Bronchial epithelial cell (primary cell): Measurements from ENCODE around the gene CD3D. TPM values are rescaled to one million over a fixed set of nuclear protein-coding genes. Genes with fewer than 3 reads are reported as not detected.

ENCODE experiments used
- DNase-seq: peaks from one replicate; pipeline ENCODE4 v3.0.0-alpha.2; 2010; ENCODE audit warnings: low read depth
- FAIRE-seq: peaks from 2 replicates; lab custom pipeline; 2011; peaks lifted over from hg19 to GRCh38; lab: Jason Lieb, UNC
- H3K27me3 ChIP-seq: 2 replicates; pipeline ENCODE4 v1.5.1; 2011; ENCODE audit warnings: low read length; ENCODE audit not compliant: control insufficient read depth, insufficient read depth
- H3K36me3 ChIP-seq: 2 replicates; pipeline ENCODE4 v1.5.1; 2011; ENCODE audit warnings: low read length; ENCODE audit not compliant: control insufficient read depth, insufficient read depth
- H3K4me3 ChIP-seq: 2 replicates; pipeline ENCODE4 v1.5.1; 2011; ENCODE audit warnings: mild to moderate bottlenecking, low read depth, low read length, control low read depth
- total RNA-seq: library from RNA; depleted of rRNA; stranded (reverse); fragments of >200 nt; gene quantifications from 2 replicates; pipeline ENCODE4 v1.2.1, GENCODE V29; 2014
- TF ChIP-seq, protein P1 (sequence below): IDR thresholded peaks from 2 replicates; pipeline ENCODE4 v1.5.1; 2011; ENCODE audit warnings: mild to moderate bottlenecking, moderate library complexity, low read length, control low read depth, inconsistent platforms; ENCODE audit not compliant: insufficient read depth, severe bottlenecking

The CD3D gene
- total RNA-seq, 1 donor from 2014 or later: not detected

DNA sequence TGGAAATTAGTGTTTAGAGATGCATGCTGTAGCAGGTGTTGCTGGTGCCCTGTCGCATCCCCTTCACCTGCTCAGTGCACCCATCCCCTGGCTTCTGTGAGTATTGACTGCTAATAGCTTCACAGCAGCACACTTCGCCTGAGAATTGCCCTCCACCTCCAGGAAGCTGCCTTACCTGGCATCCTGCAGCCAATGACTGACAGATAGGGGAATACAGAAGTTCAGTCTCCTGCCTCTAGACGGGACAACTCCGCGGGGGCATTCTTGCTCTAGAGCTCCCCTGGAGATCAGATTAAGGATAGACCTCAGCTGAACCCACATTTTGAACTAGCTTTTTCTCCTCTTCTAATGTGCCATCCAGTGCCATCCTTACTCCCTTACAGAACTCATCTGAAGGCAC lies 47.3 kb downstream of the CD3D start:
- DNase-seq (no peak), FAIRE-seq (no peak)
- TF ChIP-seq, protein P1, sequence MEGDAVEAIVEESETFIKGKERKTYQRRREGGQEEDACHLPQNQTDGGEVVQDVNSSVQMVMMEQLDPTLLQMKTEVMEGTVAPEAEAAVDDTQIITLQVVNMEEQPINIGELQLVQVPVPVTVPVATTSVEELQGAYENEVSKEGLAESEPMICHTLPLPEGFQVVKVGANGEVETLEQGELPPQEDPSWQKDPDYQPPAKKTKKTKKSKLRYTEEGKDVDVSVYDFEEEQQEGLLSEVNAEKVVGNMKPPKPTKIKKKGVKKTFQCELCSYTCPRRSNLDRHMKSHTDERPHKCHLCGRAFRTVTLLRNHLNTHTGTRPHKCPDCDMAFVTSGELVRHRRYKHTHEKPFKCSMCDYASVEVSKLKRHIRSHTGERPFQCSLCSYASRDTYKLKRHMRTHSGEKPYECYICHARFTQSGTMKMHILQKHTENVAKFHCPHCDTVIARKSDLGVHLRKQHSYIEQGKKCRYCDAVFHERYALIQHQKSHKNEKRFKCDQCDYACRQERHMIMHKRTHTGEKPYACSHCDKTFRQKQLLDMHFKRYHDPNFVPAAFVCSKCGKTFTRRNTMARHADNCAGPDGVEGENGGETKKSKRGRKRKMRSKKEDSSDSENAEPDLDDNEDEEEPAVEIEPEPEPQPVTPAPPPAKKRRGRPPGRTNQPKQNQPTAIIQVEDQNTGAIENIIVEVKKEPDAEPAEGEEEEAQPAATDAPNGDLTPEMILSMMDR: no peak
- Histone ChIP-seq H3K27me3 (no peaks in the 10 kb centered on the region), H3K4me3 (no peak overlapping the region), H3K36me3 (no peaks in the 10 kb centered on the region)

DNA sequence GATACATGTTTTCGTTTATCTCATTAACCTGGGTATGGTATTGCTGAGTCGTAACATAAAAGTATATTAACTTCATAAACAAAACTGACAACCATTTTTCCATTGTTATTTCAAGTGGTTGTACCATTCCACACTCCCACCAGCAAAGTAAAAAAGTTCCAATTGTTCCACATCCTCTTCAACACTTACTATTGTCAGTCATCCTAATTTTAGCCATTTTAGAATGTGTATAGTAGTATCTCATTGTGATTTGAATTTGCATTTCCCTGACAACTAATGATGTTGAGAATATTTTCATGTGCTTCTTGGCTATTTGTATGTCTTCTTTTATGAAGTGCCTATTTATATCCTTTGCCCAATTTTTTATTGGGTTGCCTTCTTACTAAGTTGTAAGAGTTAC lies 48.5 kb downstream of the CD3D start:
- TF ChIP-seq, protein P1: no peak
- H3K27me3 ChIP-seq: no peaks in the 10 kb centered on the region
- no peaks in the 10 kb centered on the region for H3K36me3 ChIP-seq
- H3K4me3 ChIP-seq: no peak overlapping the region
- FAIRE-seq: no peak
- DNase-seq: no peak

DNA sequence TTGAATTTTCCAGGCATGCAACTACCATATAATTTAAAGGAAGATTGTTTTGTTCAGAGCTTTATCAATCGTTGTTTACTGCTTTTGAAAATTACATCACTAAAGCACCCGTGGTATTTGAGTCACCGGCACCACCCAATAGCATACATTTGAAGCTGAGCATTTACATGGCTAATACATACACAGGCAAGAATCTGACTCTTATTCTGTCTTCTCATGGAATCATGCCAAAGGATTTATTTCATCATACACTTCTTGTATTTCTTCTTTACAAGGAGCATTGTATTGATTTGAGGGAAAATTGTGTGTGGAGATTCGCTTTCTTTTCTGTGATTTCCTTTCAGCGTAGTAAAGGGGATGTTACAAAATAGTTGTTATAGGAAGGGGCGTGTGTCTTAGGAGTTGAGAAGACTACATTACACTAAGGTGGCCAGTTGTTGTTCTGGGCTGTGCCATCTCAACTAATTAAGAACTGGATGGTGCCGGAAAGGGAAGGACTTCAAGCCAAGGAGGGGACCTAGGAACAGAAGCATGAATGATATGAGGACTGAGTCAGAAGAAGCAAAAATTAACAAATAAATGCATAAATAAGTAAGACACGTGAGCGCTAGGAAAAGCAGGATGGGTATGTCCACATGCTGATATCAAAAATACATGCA lies 50.9 kb downstream of the CD3D start:
- FAIRE-seq (no peak), DNase-seq (peak; percentile 89)
- no peaks in the 10 kb centered on the region for H3K27me3 ChIP-seq
- TF ChIP-seq, protein P1: no peak
- H3K36me3 ChIP-seq: no peaks in the 10 kb centered on the region
- no peak overlapping the region for H3K4me3 ChIP-seq

DNA sequence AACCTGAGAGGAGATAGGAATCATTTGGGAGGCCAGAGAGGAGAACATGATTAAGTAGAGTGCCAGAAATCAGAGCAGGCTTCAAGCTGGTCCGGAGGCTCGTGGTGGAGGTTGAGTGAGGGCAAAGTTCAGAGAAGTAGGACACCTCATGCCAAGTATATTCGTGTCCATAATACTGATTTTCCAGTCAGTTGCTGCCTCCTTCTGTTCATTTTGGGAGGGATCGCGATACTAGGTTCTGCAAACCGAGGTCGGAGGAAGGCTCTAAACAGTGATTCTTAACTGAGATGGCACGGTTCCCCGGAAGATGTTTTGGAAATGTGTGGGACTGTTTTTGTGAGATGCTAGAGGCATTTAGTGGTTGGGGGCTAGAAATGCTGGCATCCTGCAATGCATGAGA lies 51.6 kb downstream of the CD3D start:
- peak; percentile 92 for FAIRE-seq
- H3K4me3 ChIP-seq: no peak overlapping the region
- TF ChIP-seq, protein P1: peak; percentile 64

DNA sequence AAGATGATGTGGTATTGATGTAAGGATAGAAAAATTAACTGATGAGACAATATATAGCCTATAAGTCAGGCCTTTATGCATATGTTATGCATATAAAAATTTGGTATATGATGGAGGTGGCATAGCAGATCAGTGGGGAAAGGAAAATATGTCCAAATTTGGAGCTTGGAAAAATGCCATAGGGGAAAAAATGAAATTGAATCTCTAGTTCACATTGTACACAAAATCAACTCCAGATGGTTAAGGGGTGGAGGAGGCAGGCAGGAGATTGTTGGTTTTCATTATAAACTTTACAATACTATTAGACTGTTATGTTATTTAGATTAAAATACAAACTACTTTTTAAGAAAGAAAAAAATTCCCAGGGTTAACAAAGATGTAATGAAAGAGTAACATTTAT lies 53.1 kb downstream of the CD3D start:
- no peaks in the 10 kb centered on the region for H3K27me3 ChIP-seq
- no peaks in the 10 kb centered on the region for H3K36me3 ChIP-seq
- H3K4me3 ChIP-seq: no peak overlapping the region
- no peak for DNase-seq
- TF ChIP-seq, protein P1: no peak
- no peak for FAIRE-seq

More for the DNA sequence above, 51.6 kb downstream of the CD3D start:
- Histone ChIP-seq H3K27me3 (no peaks in the 10 kb centered on the region), H3K36me3 (no peaks in the 10 kb centered on the region)
- DNase-seq: peak; percentile 71

Other genes with a start within 250 kb of the CD3D start
- gene SCN4B, start 189.9 kb downstream of the CD3D start, total RNA-seq: 0.53 and 1.2 TPM in 2 replicates
- gene SCN2B, start 166.1 kb downstream of the CD3D start, total RNA-seq: under 0.01 and 0.13 TPM in 2 replicates
- gene JAML, start 117.7 kb downstream of the CD3D start, total RNA-seq: 0.13 TPM in 1 of 2 replicates, not detected in the other
- 34.8 and 81.4 TPM in 2 replicates for gene MPZL3, start 90.3 kb downstream of the CD3D start, total RNA-seq
- gene MPZL2, start 78.4 kb downstream of the CD3D start, total RNA-seq: 38.7 and 79.2 TPM in 2 replicates
- not detected in 2 replicates for gene CD3E, start 38.0 kb downstream of the CD3D start, total RNA-seq
- not detected in 2 replicates for gene CD3G, start 1.6 kb upstream of the CD3D start, total RNA-seq
- 16.1 and 21.9 TPM in 2 replicates for gene UBE4A, start 16.9 kb upstream of the CD3D start, total RNA-seq
- gene ATP5MG, start 58.9 kb upstream of the CD3D start, total RNA-seq: 61.1 and 113 TPM in 2 replicates
- gene KMT2A, start 93.8 kb upstream of the CD3D start, total RNA-seq: 14.0 and 20.6 TPM in 2 replicates
- gene TTC36, start 184.8 kb upstream of the CD3D start, total RNA-seq: 0.51 TPM in 1 of 2 replicates, not detected in the other
- 13.8 and 14.7 TPM in 2 replicates for gene TMEM25, start 188.5 kb upstream of the CD3D start, total RNA-seq
- 19.8 and 21.3 TPM in 2 replicates for gene IFT46, start 223.2 kb upstream of the CD3D start, total RNA-seq
- 66.7 and 79.2 TPM in 2 replicates for gene ARCN1, start 229.7 kb upstream of the CD3D start, total RNA-seq